Measurements from ENCODE around the gene KCNAB2.

KCNAB2 gene

GRCh38 chr1:6045561-6045960 is at the start of gene KCNAB2:
TSS of gene KCNAB2 (plus strand) at chr1:6045888. CDS start at chr1:6051537, 5,649 bp downstream.
- no peak for DNase-seq

- DNase-seq: no peak
Observed at GRCh38 chr1:5996641-5997270, 48.9 kb upstream of the KCNAB2 start.

- DNase-seq: no peak
Observed at GRCh38 chr1:5997316-5997715, 48.4 kb upstream of the KCNAB2 start.

DNA sequence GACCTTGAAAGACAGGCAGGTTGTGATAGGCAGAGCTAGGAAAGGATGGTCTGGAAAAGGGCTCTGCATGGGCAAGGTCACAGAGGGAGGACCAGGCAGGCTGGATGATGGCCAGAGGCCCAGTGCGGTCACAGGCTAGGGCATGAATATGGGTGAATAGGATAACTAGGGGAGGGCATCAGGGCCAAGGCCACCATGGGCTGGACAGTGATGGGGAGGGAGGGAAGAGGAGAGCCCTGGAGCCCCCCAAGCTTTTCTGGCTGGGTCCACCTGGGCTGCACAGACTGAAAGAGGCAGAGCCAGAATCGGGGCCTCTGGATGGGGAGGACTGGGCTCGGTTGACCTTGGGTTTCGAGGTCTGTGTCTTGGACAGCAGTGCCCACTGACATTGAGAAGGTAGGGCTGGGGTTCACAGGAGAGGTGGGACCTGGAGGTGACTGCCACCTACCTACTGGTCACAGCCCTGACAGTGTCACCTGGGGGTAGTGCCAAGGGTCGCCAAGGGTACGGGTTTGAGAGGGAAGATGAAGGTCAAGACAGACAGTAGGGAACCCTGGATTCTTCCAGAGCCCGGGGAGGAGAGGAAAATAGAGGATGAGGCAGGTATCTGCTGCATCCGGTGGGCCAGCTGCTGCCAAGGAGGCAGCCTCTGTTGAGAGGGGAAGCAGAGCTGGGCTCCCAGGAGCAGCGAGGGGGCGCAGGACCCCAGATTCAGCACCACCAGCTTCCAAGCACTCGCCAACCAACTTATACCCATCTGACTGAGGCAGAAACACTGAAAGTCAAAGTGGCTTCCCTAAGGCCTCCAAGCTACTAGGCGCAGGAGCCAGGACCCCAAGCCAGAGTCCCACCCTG is 47.4 kb upstream of the KCNAB2 start:
- DNase-seq: no peak

DNA sequence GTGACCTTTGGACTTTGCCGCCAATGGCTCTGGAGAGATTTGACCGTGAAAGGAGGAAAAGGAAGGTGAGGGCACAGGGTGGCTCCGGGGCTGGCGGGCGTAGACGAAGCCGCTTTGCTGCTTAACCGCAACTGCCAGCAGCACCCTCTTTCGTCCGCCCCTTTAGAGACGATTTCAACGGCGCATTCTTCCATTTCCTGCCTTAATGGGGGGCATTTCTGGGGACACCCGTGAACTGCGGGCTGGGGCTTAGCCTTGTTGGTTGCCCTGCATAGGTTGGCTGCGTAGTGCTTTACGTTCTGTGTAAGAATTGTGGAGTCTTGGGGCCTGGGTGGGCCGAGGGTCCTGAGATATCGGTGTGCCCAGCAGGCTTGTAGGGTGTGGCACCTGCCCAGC is 46.8 kb upstream of the KCNAB2 start:
- no peak for DNase-seq

GRCh38 chr1:5999711-6000443 is 45.8 kb upstream of the KCNAB2 start:
- DNase-seq: no peak

- DNase-seq: no peak
Observed at GRCh38 chr1:6000444-6001288, 45.0 kb upstream of the KCNAB2 start.

- peak; percentile 88 for DNase-seq
Observed at GRCh38 chr1:6001992-6002576, 43.6 kb upstream of the KCNAB2 start.

DNA sequence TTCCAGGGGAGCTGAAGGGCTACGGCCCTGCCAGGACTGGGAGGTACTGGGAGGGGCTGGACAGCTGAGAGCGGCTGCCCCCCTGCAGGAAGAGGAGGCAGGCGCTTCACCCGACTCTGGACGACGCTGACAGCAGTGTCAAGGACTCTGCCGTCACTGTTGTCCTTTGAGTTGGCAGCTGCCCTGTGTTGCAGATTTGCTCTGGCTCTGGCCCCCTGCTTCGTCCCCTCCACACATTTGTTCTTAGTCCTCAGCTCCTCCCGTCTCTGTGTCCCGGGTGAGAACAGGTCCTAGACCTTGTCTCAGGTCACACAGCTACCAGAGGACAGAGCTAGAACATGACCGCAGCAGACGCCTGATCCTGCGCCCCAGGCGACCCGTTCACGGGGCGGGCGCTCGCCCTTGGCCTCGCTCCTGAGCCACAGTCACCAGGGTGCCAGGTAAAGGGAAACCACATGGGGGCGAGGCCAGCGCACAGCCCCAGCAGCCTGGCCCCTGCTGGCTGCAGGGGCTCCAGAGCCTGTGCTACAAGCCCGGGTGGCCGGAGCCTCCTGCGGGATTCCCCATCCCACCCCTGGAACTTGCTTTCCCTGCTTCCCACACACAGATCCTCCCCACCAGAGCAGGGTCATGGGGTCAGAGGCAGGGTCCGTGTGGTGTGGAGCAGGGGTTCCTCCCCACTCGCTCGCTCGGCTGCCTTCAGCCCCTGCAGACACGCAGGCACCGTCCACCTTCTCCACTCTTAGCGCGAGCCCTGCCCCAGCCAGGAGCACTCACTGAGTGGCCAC is 42.8 kb upstream of the KCNAB2 start:
- no peak for DNase-seq

DNA sequence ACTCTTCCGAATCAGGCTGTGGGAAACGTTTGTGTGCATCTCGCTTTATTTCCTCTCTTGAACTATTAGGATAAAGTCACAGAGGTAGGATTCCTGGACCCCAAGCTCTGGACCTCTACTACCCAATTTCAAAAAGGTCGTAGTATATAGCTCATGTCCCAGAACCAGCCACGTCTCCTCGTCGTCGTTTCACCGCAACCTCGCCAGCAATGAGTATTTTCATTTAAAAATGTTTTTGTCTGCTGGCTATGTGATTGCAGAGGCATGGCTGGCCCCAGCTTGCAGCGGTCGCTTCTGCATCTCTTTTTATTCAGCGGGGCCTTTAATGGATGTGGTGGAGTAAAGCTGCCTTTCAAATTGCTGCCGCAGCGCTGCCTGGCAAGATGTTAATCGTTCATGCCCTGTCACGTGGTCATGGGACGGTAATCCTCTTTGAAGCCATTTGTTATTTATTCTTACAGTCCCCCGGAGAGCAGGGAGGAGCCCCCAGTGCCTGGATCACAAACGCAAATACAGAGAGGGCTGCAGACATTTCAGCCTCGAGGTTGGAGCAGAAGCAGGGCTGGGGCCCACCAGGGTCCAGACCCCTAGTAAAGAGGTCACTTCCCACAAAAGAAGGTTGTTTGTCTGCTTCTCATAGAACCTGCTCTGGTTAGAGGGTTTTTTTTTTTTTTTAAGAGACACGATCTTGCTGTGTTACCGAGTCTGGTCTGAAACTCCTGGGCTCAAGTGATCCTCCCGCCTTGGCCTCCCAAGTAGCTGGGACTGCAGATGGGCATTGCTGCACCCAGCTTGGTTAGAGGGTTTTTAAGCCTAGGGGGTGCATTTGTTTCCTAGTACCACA is 41.9 kb upstream of the KCNAB2 start:
- no peak for DNase-seq

GRCh38 chr1:6004412-6005123 is 41.1 kb upstream of the KCNAB2 start:
- no peak for DNase-seq

DNA sequence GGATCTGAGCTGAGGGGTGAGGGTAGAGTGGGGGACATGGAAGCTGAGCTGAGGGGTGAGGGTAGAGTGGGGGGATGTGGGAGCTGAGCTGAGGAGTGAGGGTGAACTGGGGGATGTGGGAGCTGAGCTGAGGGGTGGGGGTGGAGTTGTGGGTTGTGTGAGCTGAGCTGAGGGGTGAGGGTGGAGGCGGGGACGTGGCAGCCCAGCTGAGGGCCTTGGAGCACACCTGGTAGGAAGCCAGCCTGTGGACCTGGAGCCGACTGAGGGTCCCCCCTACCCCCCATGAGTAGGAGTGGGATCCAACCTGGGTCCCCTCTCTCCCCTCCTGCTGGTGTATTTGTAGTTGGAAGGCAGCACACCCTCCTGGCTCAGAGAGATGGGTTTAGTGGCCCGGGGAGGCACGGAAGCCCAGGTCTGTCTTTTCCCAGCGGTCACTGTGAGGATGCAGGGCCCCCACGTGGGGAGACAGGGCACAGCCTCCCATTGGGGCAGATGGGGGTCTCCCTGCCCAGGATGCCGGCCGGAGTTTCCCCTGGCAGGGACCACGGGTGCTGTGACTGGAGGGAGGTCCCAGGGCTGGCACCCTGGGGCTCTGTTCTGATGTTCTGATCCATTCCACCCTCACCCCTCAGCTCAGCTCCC is 40.3 kb upstream of the KCNAB2 start:
- DNase-seq: no peak

DNA sequence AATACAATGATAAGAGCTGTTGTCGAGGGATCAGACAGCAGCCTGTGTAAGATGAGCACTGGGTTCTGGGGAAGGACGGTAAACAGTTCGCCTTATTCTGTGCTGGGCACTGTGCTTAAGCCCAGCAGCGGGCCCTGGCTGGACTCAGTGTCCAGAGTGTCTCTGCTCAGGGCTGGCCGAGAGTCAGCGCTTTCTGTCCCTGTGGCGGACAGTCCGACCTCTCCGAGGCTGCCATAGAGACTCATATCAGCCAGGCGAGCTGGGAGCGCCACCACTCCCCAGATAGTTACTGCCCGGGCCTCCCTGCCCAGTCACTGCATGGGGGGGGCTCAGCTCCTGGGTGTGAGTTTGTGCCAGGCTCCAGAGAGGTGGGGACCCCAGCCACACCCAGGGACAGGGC is 38.8 kb upstream of the KCNAB2 start:
- DNase-seq: no peak

GRCh38 chr1:6007318-6008083 is 38.2 kb upstream of the KCNAB2 start:
- no peak for DNase-seq

- no peak for DNase-seq
Observed at GRCh38 chr1:6008084-6008415, 37.6 kb upstream of the KCNAB2 start.

DNA sequence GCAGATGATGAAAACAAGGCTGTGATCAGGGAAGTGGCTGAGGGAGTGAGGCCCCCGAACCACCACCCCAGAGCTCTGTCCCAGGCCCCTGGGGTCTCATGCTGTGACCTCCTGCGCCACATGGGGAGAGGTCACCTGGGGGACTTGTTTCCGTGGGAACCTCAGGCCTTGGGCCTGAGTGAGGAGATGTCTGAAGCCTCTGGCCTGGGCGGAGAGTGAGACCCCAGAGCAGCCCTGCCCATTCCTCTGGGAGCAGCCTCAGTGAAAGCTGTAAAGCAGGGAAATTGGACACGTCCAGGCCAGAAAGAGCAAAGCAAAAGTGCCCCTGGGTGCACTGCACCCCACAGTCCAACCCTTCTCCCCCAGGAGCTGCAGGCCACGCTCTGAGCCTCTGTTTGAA is 37.0 kb upstream of the KCNAB2 start:
- DNase-seq: no peak

DNA sequence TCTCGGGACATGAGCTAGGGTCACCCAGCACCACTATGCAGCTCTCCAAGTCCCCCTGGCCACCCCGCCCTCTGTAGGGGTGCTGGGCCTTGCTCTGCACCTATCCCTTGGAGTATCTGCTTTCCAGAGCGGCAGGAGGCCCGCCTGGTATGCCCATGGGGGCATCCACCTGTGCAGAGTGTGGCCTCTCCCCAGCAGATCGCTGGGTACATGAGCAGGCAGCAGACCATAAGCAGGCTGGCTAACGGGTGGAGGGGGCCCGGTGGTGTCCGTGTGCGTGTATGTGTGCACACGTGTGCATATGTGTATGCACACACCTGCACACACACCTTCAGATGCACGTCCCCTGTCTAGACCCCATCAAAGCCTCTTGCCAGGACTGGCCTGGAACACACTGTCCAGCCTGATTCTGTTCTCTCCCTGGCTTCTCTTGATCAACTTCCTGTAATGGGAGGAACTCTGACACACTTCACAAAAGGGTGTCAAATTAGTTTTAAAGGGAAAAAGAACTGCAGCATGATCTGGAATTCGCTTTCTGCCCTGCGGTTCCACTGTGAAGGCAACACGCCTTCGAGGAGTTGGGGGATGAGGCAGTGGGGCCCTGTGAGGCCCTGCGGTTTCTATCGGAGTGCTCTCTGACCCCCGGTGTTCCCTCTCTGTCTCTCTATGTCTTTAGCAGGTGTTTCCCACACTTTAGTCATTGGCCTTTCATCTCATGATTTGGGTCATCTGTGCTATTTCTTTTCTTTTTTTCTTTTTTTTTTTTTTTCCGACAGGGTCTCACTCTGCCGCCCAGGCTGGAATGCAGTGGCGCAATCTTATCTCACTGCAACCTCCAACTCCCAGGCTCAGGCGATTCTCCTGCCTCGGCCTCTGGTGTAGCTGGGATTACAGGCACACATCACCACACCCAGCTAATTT is 36.3 kb upstream of the KCNAB2 start:
- DNase-seq: no peak

DNA sequence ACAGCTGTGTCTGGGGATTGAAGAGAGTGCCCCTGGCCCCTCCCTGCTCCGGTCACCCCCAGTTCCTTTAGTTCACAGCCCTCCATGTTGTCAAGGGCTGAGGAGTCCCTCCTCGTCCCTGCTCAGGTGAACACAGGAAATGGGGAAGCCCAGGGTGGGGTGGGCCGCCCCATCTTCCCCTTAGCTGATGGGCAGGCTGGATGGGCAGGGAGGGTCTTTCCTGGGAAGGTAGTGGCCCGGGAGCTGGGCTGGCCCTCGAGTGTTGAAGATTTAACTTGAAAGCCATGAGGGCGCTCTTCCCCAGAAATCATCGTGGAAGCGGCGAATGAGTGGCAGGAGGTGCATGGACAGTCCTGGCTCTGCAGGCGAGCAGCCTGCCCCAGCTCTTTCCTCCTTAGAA is 35.1 kb upstream of the KCNAB2 start:
- no peak for DNase-seq
